Activated CD4-positive, alpha-beta T cell treated with anti-CD3 and anti-CD28 coated beads, Interleukin-2, amount 10 ng/mL, durations not matched to agents 24 days and 14 days (primary cell): ENCODE data around the gene CRYBA1. TPM values are rescaled to one million over a fixed set of nuclear protein-coding genes. Genes with fewer than 3 reads are reported as not detected.

Experiments used
- DNase-seq: peaks from one replicate; pipeline ENCODE4 v3.0.0; 2022
- H3K27ac Mint-ChIP-seq: one replicate; pipeline ENCODE4 v1.8.0; 2022; ENCODE audit warnings: mild to moderate bottlenecking, mixed read lengths
- H3K27me3 Mint-ChIP-seq: one replicate; pipeline ENCODE4 v1.8.0; 2022; ENCODE audit warnings: mixed read lengths
- H3K36me3 Mint-ChIP-seq: one replicate; pipeline ENCODE4 v1.8.0; 2022; ENCODE audit warnings: low read depth, mild to moderate bottlenecking, mixed read lengths
- H3K4me1 Mint-ChIP-seq: one replicate; pipeline ENCODE4 v1.8.0; 2021; ENCODE audit warnings: mixed read lengths
- H3K4me3 Mint-ChIP-seq: one replicate; pipeline ENCODE4 v1.8.0; 2022; ENCODE audit warnings: mild to moderate bottlenecking, moderate library complexity, mixed read lengths
- H3K9me3 Mint-ChIP-seq: one replicate; pipeline ENCODE4 v1.8.0; 2021; ENCODE audit warnings: mixed read lengths
- intact Hi-C: fragments of 100-400 bp; cut with micrococcal nuclease; formaldehyde crosslinking; loops from one replicate; pipeline ENCODE4 v1.15.1; 2023
- total RNA-seq: library from RNA; stranded (reverse); gene quantifications from 2 replicates; pipeline ENCODE4 v1.2.3, GENCODE V29; 2022

CRYBA1 gene
- total RNA-seq, 1 donor from 2014 or later, result not detected

GRCh38 chr17:29278692-29279091 lies 32.0 kb downstream of the CRYBA1 start:
- Mint-ChIP-seq H3K27me3 (no peaks in the 10 kb centered on the region), H3K36me3 (peaks cover 92% of the 10 kb centered on the region), H3K4me3 (no peak overlapping the region), H3K4me1 (peaks cover 37% of the 10 kb centered on the region), H3K27ac (no peak overlapping the region), H3K9me3 (peaks cover 6% of the 10 kb centered on the region)
- DNase-seq, result no peak
- intact Hi-C loops, result no loop called here

- Mint-ChIP-seq H3K4me1 (peaks cover 39% of the 10 kb centered on the region), H3K27ac (no peak overlapping the region), H3K4me3 (no peak overlapping the region), H3K36me3 (peaks cover 90% of the 10 kb centered on the region), H3K9me3 (peaks cover 10% of the 10 kb centered on the region), H3K27me3 (no peaks in the 10 kb centered on the region)
- DNase-seq, result no peak
- intact Hi-C loops, result no loop called here
Measured at GRCh38 chr17:29279397-29280070, 32.9 kb downstream of the CRYBA1 start.

GRCh38 chr17:29283496-29283895 lies 36.8 kb downstream of the CRYBA1 start:
- H3K9me3 Mint-ChIP-seq, result peaks cover 7% of the 10 kb centered on the region
- H3K36me3 Mint-ChIP-seq, result peaks cover 90% of the 10 kb centered on the region
- intact Hi-C loops, result no loop called here
- peaks cover 39% of the 10 kb centered on the region for H3K4me1 Mint-ChIP-seq
- DNase-seq, result no peak
- H3K4me3 Mint-ChIP-seq, result peak overlapping the region; percentile 22
- H3K27me3 Mint-ChIP-seq, result no peaks in the 10 kb centered on the region
- no peak overlapping the region for H3K27ac Mint-ChIP-seq

- Mint-ChIP-seq H3K4me3 (no peak overlapping the region), H3K27me3 (no peaks in the 10 kb centered on the region), H3K9me3 (peaks cover 7% of the 10 kb centered on the region), H3K4me1 (peaks cover 44% of the 10 kb centered on the region), H3K36me3 (peaks cover 90% of the 10 kb centered on the region), H3K27ac (no peak overlapping the region)
- no peak for DNase-seq
- intact Hi-C loops, result no loop called here
Measured at GRCh38 chr17:29283961-29284360, 37.3 kb downstream of the CRYBA1 start.

- peak overlapping the region; percentile 57 for H3K4me3 Mint-ChIP-seq
- H3K4me1 Mint-ChIP-seq, result peaks cover 51% of the 10 kb centered on the region
- intact Hi-C loops, result loop anchor here (5.0 to 10.0 kb wide), 3 partner anchors 277 to 563 kb away; partner anchors contain the start of genes ABHD15, NEK8, TLCD1 and TP53I13
- no peaks in the 10 kb centered on the region for H3K9me3 Mint-ChIP-seq
- H3K36me3 Mint-ChIP-seq, result peaks cover 62% of the 10 kb centered on the region
- no peaks in the 10 kb centered on the region for H3K27me3 Mint-ChIP-seq
- no peak overlapping the region for H3K27ac Mint-ChIP-seq
- peak; percentile 52 for DNase-seq
Measured at GRCh38 chr17:29289852-29290251, 43.2 kb downstream of the CRYBA1 start.

GRCh38 chr17:29291163-29291752 lies 44.6 kb downstream of the CRYBA1 start:
- Mint-ChIP-seq H3K36me3 (peaks cover 49% of the 10 kb centered on the region), H3K4me3 (peak overlapping the region; percentile 83), H3K9me3 (no peaks in the 10 kb centered on the region), H3K27me3 (no peaks in the 10 kb centered on the region), H3K27ac (peak overlapping the region; percentile 91), H3K4me1 (peaks cover 50% of the 10 kb centered on the region)
- intact Hi-C loops, result loop anchor here (1.0 to 10.0 kb wide), 4 partner anchors 142 to 564 kb away; partner anchors contain the start of genes ABHD15, NEK8, TLCD1 and TP53I13
- peak; percentile 85 for DNase-seq

GRCh38 chr17:29292071-29292991 lies 45.7 kb downstream of the CRYBA1 start:
- intact Hi-C loops, result loop anchor here (5.0 to 10.0 kb wide), 3 partner anchors 275 to 565 kb away; partner anchors contain the start of genes ABHD15, NEK8, TLCD1 and TP53I13
- Mint-ChIP-seq H3K4me1 (peaks cover 40% of the 10 kb centered on the region), H3K4me3 (peak overlapping the region; percentile 99), H3K27me3 (no peaks in the 10 kb centered on the region), H3K27ac (peak overlapping the region; percentile 99), H3K9me3 (no peaks in the 10 kb centered on the region), H3K36me3 (peaks cover 38% of the 10 kb centered on the region)
- DNase-seq, result peak; percentile 83

GRCh38 chr17:29292992-29293889 lies 46.6 kb downstream of the CRYBA1 start:
- Mint-ChIP-seq H3K4me3 (peak overlapping the region; percentile 99), H3K36me3 (peaks cover 29% of the 10 kb centered on the region), H3K4me1 (peaks cover 32% of the 10 kb centered on the region), H3K27ac (peak overlapping the region; percentile 99), H3K9me3 (no peaks in the 10 kb centered on the region), H3K27me3 (no peaks in the 10 kb centered on the region)
- intact Hi-C loops, result loop anchor here (5.0 to 10.0 kb wide), 3 partner anchors 274 to 566 kb away; partner anchors contain the start of genes ABHD15, NEK8, TLCD1 and TP53I13
- DNase-seq, result peak; percentile 89

GRCh38 chr17:29293890-29294579 lies 47.4 kb downstream of the CRYBA1 start, which contains the start of gene NUFIP2:
Gene NUFIP2, minus strand, starts transcription at chr17:29294148. Its CDS starts 89 bp downstream, at chr17:29294059.
- H3K9me3 Mint-ChIP-seq, result no peaks in the 10 kb centered on the region
- H3K4me3 Mint-ChIP-seq, result peak within 1 kb of the TSS; percentile 99

GRCh38 chr17:29294580-29294900 lies 47.9 kb downstream of the CRYBA1 start:
- Mint-ChIP-seq H3K4me1 (peaks cover 24% of the 10 kb centered on the region), H3K27ac (peak overlapping the region; percentile 99), H3K9me3 (no peaks in the 10 kb centered on the region), H3K36me3 (peaks cover 18% of the 10 kb centered on the region), H3K4me3 (peak overlapping the region; percentile 99), H3K27me3 (no peaks in the 10 kb centered on the region)
- no peak for DNase-seq
- intact Hi-C loops, result loop anchor here (1.0 to 10.0 kb wide), 7 partner anchors 96 to 567 kb away; partner anchors contain the start of genes ABHD15, NEK8, TAOK1 and TLCD1

More at GRCh38 chr17:29293890-29294579, 47.4 kb downstream of the CRYBA1 start, which contains the start of gene NUFIP2:
- Mint-ChIP-seq H3K36me3 (peaks cover 23% of the 10 kb centered on the region), H3K27ac (peak within 1 kb of the TSS; percentile 99), H3K27me3 (no peaks in the 10 kb centered on the region), H3K4me1 (peaks cover 28% of the 10 kb centered on the region)
- DNase-seq, result peak; percentile 99
- intact Hi-C loops, result loop anchor here (1.0 to 10.0 kb wide), 7 partner anchors 96 to 567 kb away; partner anchors contain the start of genes ABHD15, NEK8, TAOK1 and TLCD1

GRCh38 chr17:29295420-29295819 lies 48.8 kb downstream of the CRYBA1 start:
- H3K4me3 Mint-ChIP-seq, result no peak overlapping the region
- H3K27ac Mint-ChIP-seq, result peak overlapping the region; percentile 47

GRCh38 chr17:29299031-29299430 lies 52.4 kb downstream of the CRYBA1 start:
- H3K4me1 Mint-ChIP-seq, result peaks cover 8% of the 10 kb centered on the region
- no peaks in the 10 kb centered on the region for H3K9me3 Mint-ChIP-seq
- no peaks in the 10 kb centered on the region for H3K36me3 Mint-ChIP-seq
- no peak overlapping the region for H3K27ac Mint-ChIP-seq
- peaks cover 2% of the 10 kb centered on the region for H3K27me3 Mint-ChIP-seq
- H3K4me3 Mint-ChIP-seq, result no peak overlapping the region
- DNase-seq, result no peak
- intact Hi-C loops, result loop anchor here (10.0 kb wide), 1 partner anchor 406 kb away; no protein-coding TSS in a partner anchor

More at GRCh38 chr17:29295420-29295819, 48.8 kb downstream of the CRYBA1 start:
- no peaks in the 10 kb centered on the region for H3K9me3 Mint-ChIP-seq
- intact Hi-C loops, result loop anchor here (10.0 kb wide), 1 partner anchor 409 kb away; no protein-coding TSS in a partner anchor
- H3K27me3 Mint-ChIP-seq, result no peaks in the 10 kb centered on the region
- peaks cover 16% of the 10 kb centered on the region for H3K36me3 Mint-ChIP-seq
- DNase-seq, result no peak
- H3K4me1 Mint-ChIP-seq, result peaks cover 18% of the 10 kb centered on the region
